OCI-LY7 (cell line): ENCODE results near the gene OR2M3. TPM values are rescaled to one million over a fixed set of nuclear protein-coding genes. Genes with fewer than 3 reads are reported as not detected.
A peak's percentile ranks its signal among the peaks of the same experiment; 100 is the strongest.
"Not testable (repeated sequence)": the region's sequence is repeated elsewhere in the genome, so short reads cannot be mapped to it uniquely, and the experiment has no call there.

Source experiments
- BruUV-seq: library from RNA; stranded (reverse); fragments of 400-500 nt; replicated peaks from 2 replicates; lab custom pipeline; 2021; lab: Mats Ljungman, UMichigan
- CTCF ChIA-PET: fragments of 300-600 bp; sonication (Branson Sonifier 250); formaldehyde crosslinking; loops from one replicate; lab custom pipeline; 2022; ENCODE audit warnings: antibody characterized with exemption; ENCODE audit not compliant: unreplicated experiment; lab: Charles Lee
- POLR2A ChIA-PET: fragments of 300-600 bp; sonication (Branson Sonifier 250); formaldehyde crosslinking; loops from one replicate; lab custom pipeline; 2022; ENCODE audit warnings: antibody characterized with exemption; lab: Charles Lee
- DNase-seq: peaks from one replicate; pipeline ENCODE4 v3.0.0-alpha.2; 2015; ENCODE audit warnings: low spot score
- H2AFZ ChIP-seq: fragments of 200-600 bp; sonication (generic), shearing (Covaris generic); 2 replicates; pipeline ENCODE4 v1.6.1; 2014; ENCODE audit warnings: mild to moderate bottlenecking, antibody characterized with exemption, low read length, moderate library complexity
- H3K27ac ChIP-seq: fragments of 200-600 bp; sonication (generic); 2 replicates; pipeline ENCODE4 v1.5.1; 2014; ENCODE audit warnings: mixed run types, low read depth, mild to moderate bottlenecking, moderate library complexity, low read length, inconsistent platforms; ENCODE audit not compliant: poor library complexity, severe bottlenecking
- H3K36me3 ChIP-seq: fragments of 200-600 bp; sonication (generic); 2 replicates; pipeline ENCODE4 v1.6.1; 2014; ENCODE audit warnings: mild to moderate bottlenecking, antibody characterized with exemption, low read length, moderate library complexity, mixed read lengths; ENCODE audit not compliant: insufficient read depth
- H3K4me1 ChIP-seq: fragments of 200-600 bp; sonication (generic); 2 replicates; pipeline ENCODE4 v1.5.1; 2014; ENCODE audit warnings: mild to moderate bottlenecking, low read length; ENCODE audit not compliant: insufficient read depth, poor library complexity, severe bottlenecking
- H3K4me2 ChIP-seq: fragments of 200-600 bp; sonication (generic); 2 replicates; pipeline ENCODE4 v1.6.1; 2014; ENCODE audit warnings: mild to moderate bottlenecking, low read length
- H3K4me3 ChIP-seq: fragments of 200-600 bp; sonication (generic); 2 replicates; pipeline ENCODE4 v1.5.1; 2014; ENCODE audit warnings: mild to moderate bottlenecking, low read depth, low read length; ENCODE audit not compliant: poor library complexity, severe bottlenecking
- H3K79me2 ChIP-seq: fragments of 200-600 bp; sonication (generic); 2 replicates; pipeline ENCODE4 v1.6.1; 2016; ENCODE audit warnings: low read depth, mild to moderate bottlenecking, low read length, moderate library complexity, mixed read lengths; ENCODE audit not compliant: insufficient read depth
- H3K9me2 ChIP-seq: fragments of 200-600 bp; sonication (generic); 2 replicates; pipeline ENCODE4 v1.6.1; 2016; ENCODE audit warnings: mild to moderate bottlenecking, low read length, mixed read lengths; ENCODE audit not compliant: insufficient read depth
- H3K9me3 ChIP-seq: fragments of 200-600 bp; sonication (generic); 2 replicates; pipeline ENCODE4 v1.6.1; 2014; ENCODE audit warnings: mild to moderate bottlenecking, mixed run types, low read length, mixed read lengths
- H4K20me1 ChIP-seq: fragments of 200-600 bp; sonication (generic); 2 replicates; pipeline ENCODE4 v1.6.1; 2014; ENCODE audit warnings: mild to moderate bottlenecking, antibody characterized with exemption, low read length, moderate library complexity, mixed read lengths; ENCODE audit not compliant: insufficient read depth
- CTCF ChIP-seq: fragments of 200-600 bp; sonication (generic); conservative IDR thresholded peaks from 2 replicates; pipeline ENCODE4 v1.5.1; 2014; ENCODE audit warnings: mild to moderate bottlenecking, antibody characterized with exemption, low read length, moderate library complexity, mixed read lengths
- EZH2phosphoT487 ChIP-seq: fragments of 200-600 bp; sonication (generic); IDR thresholded peaks from 2 replicates; pipeline ENCODE4 v1.6.1; 2018; ENCODE audit warnings: low read depth, borderline replicate concordance, mild to moderate bottlenecking, mixed run types, antibody characterized with exemption, low read length, moderate library complexity, mixed read lengths
- intact Hi-C: fragments of 100-400 bp; cut with micrococcal nuclease; formaldehyde crosslinking; loops from one replicate; pipeline ENCODE4 v1.10.0; 2022; ENCODE audit not compliant: unreplicated experiment
- total RNA-seq, 2 experiments: library from RNA; depleted of rRNA in 1 of 2; stranded (reverse); fragments of >200 nt in 1 of 2; shearing (Covaris generic) in 1 of 2; gene quantifications; 2 replicates each; pipeline ENCODE4 v1.2.3, GENCODE V29; 2014 to 2022

Gene OR2M3
- total RNA-seq, 2 experiments from 2014 or later, result not detected

GRCh38 chr1:248231117-248231516, 34.1 kb downstream of the OR2M3 start, which contains the start of gene OR2M4:
Gene OR2M4 (plus strand): TSS chr1:248231417. CDS start chr1:248238929, 7,512 bp downstream.
- POLR2A ChIA-PET, result interaction anchor here (0.7 kb wide), 1 partner anchor 57 kb away, joined by 3 read pairs; no protein-coding TSS in a partner anchor
- H3K9me2 ChIP-seq, result no peaks in the 10 kb centered on the region
- intact Hi-C loops, result no loop called here
- H3K27ac ChIP-seq, result no peak within 1 kb of the TSS
- H3K79me2 ChIP-seq, result no peaks in the 10 kb centered on the region
- no peaks in the 10 kb centered on the region for H4K20me1 ChIP-seq
- H3K9me3 ChIP-seq, result no peaks in the 10 kb centered on the region
- no TSS peak for BruUV-seq
- H3K4me1 ChIP-seq, result no peaks in the 10 kb centered on the region
- TF ChIP-seq CTCF, result no peak
- TF ChIP-seq EZH2phosphoT487, result no peak
- no peaks in the 10 kb centered on the region for H3K36me3 ChIP-seq
- no peak for DNase-seq
- H2AFZ ChIP-seq, result no peak within 1 kb of the TSS
- H3K4me3 ChIP-seq, result no peak within 1 kb of the TSS
- no peak within 1 kb of the TSS for H3K4me2 ChIP-seq
- CTCF ChIA-PET, result no interaction called here

- H2AFZ ChIP-seq, result no peak overlapping the region
- no peak overlapping the region for H3K4me2 ChIP-seq
- H3K4me1 ChIP-seq, result no peaks in the 10 kb centered on the region
- CTCF ChIA-PET, result no interaction called here
- TF ChIP-seq EZH2phosphoT487 (no peak), CTCF (no peak)
- H3K4me3 ChIP-seq, result no peak overlapping the region
- BruUV-seq, result no TSS peak
- no peaks in the 10 kb centered on the region for H3K9me3 ChIP-seq
- no peak overlapping the region for H3K27ac ChIP-seq
- POLR2A ChIA-PET, result no interaction called here
- no peaks in the 10 kb centered on the region for H3K9me2 ChIP-seq
- no peak for DNase-seq
- no peaks in the 10 kb centered on the region for H4K20me1 ChIP-seq
- intact Hi-C loops, result no loop called here
- no peaks in the 10 kb centered on the region for H3K36me3 ChIP-seq
- H3K79me2 ChIP-seq, result no peaks in the 10 kb centered on the region
Observed at GRCh38 chr1:248239478-248239877, 42.4 kb downstream of the OR2M3 start.

- ChIA-PET POLR2A (interaction anchor here (0.7 to 1.5 kb wide), 2 partner anchors 8 to 17 kb away, joined by 4 to 5 read pairs; no protein-coding TSS in a partner anchor), CTCF (no interaction called here)
- H4K20me1 ChIP-seq, result no peaks in the 10 kb centered on the region
- H2AFZ ChIP-seq, result peak overlapping the region; percentile 31; the same call in 1 of the 2 replicates
- H3K36me3 ChIP-seq, result no peaks in the 10 kb centered on the region
- no TSS peak for BruUV-seq
- no peak overlapping the region for H3K27ac ChIP-seq
- intact Hi-C loops, result loop anchor here (5.0 kb wide), 1 partner anchor 564 kb away; no protein-coding TSS in a partner anchor
- H3K4me3 ChIP-seq, result no peak overlapping the region
- TF ChIP-seq CTCF (peak; percentile 84), EZH2phosphoT487 (no peak)
- 0 out of 2 replicates have a peak overlapping the region, but pooled peaks have one; percentile 16 for H3K4me2 ChIP-seq
- no peaks in the 10 kb centered on the region for H3K79me2 ChIP-seq
- no peaks in the 10 kb centered on the region for H3K9me2 ChIP-seq
- no peaks in the 10 kb centered on the region for H3K4me1 ChIP-seq
- DNase-seq, result peak; percentile 46
- no peaks in the 10 kb centered on the region for H3K9me3 ChIP-seq
Observed at GRCh38 chr1:248243204-248243603, 46.1 kb downstream of the OR2M3 start.

- H3K4me1 ChIP-seq, H3K9me3 ChIP-seq, H3K36me3 ChIP-seq, CTCF ChIA-PET, intact Hi-C loops, H4K20me1 ChIP-seq, H3K4me3 ChIP-seq, H3K27ac ChIP-seq, H2AFZ ChIP-seq, DNase-seq, H3K4me2 ChIP-seq, H3K9me2 ChIP-seq, BruUV-seq, H3K79me2 ChIP-seq: not testable (repeated sequence)
- POLR2A ChIA-PET, result interaction anchor here (2.2 kb wide), 1 partner anchor 16 kb away, joined by 5 read pairs; no protein-coding TSS in a partner anchor
Observed at GRCh38 chr1:248259309-248259708, 62.2 kb downstream of the OR2M3 start.
